Measurements from ENCODE around the gene KRTAP19-6. TPM values are rescaled to one million over a fixed set of nuclear protein-coding genes. Genes with fewer than 3 reads are reported as not detected.

KRTAP19-6 gene
- total RNA-seq, 6 experiments from 2014 or later = not detected

- 60% methylated on average over 2 of the region's 2 CpGs for WGBS (ENCODE audit: insufficient coverage, low coverage, low lambda C conversion rate, missing lambda C conversion rate)
- TF ChIP-seq CTCF (IDR thresholded peaks at IDR 0.05) (no peak), POLR2A (IDR thresholded peaks at IDR 0.05) (no peak)
- no peaks in the 10 kb centered on the region for H3K4me1 ChIP-seq
- H3K4me3 ChIP-seq = no peak within 1 kb of the TSS
- no peaks in the 10 kb centered on the region for H3K36me3 ChIP-seq
- intact Hi-C loops (cut with DNase I) = no loop called here
- H3K9me3 ChIP-seq = no peaks in the 10 kb centered on the region
- ATAC-seq (no peak), DNase-seq (no peak)
- H3K27me3 ChIP-seq = no peaks in the 10 kb centered on the region
- no peak within 1 kb of the TSS for H3K27ac ChIP-seq
Observed at GRCh38 chr21:30561264-30561895, 19.7 kb upstream of the KRTAP19-6 start, which contains the start of gene KRTAP19-7. KRTAP19-7 (minus strand) TSS chr21:30561314; CDS start chr21:30561289, 25 bp downstream.

GRCh38 chr21:30555095-30555494, 13.4 kb upstream of the KRTAP19-6 start:
- Histone ChIP-seq H3K9me3 (no peaks in the 10 kb centered on the region), H3K4me3 (no peak overlapping the region), H3K27me3 (no peaks in the 10 kb centered on the region), H3K4me1 (no peaks in the 10 kb centered on the region), H3K27ac (no peak overlapping the region), H3K36me3 (no peaks in the 10 kb centered on the region)
- ATAC-seq (no peak), DNase-seq (no peak)
- 29% methylated on average over 2 of the region's 2 CpGs for WGBS (ENCODE audit: insufficient coverage, low coverage, low lambda C conversion rate, missing lambda C conversion rate)
- intact Hi-C loops (cut with DNase I) = no loop called here
- no peak for TF ChIP-seq CTCF (IDR thresholded peaks at IDR 0.05)
- no peak for TF ChIP-seq POLR2A (IDR thresholded peaks at IDR 0.05)

- no peak for DNase-seq
Observed at GRCh38 chr21:30552782-30553181, 11.1 kb upstream of the KRTAP19-6 start.

GRCh38 chr21:30518876-30519275, 22.8 kb downstream of the KRTAP19-6 start:
- 69% methylated on average over 1 of the region's 1 CpG for WGBS (ENCODE audit: insufficient coverage, low coverage, low lambda C conversion rate, missing lambda C conversion rate)
- Histone ChIP-seq H3K36me3 (no peaks in the 10 kb centered on the region), H3K4me3 (no peak overlapping the region), H3K4me1 (no peaks in the 10 kb centered on the region), H3K27ac (no peak overlapping the region), H3K27me3 (no peaks in the 10 kb centered on the region), H3K9me3 (no peaks in the 10 kb centered on the region)
- TF ChIP-seq CTCF (IDR thresholded peaks at IDR 0.05) (no peak), POLR2A (IDR thresholded peaks at IDR 0.05) (no peak)
- intact Hi-C loops (cut with DNase I) = no loop called here
- DNase-seq (no peak), ATAC-seq (no peak)

More at GRCh38 chr21:30552782-30553181, 11.1 kb upstream of the KRTAP19-6 start:
- no peak for ATAC-seq
- no peak overlapping the region for H3K4me3 ChIP-seq
- TF ChIP-seq POLR2A (IDR thresholded peaks at IDR 0.05) = no peak
- TF ChIP-seq CTCF (IDR thresholded peaks at IDR 0.05) = no peak
- H3K9me3 ChIP-seq = no peaks in the 10 kb centered on the region
- no peaks in the 10 kb centered on the region for H3K27me3 ChIP-seq
- H3K4me1 ChIP-seq = no peaks in the 10 kb centered on the region
- no peaks in the 10 kb centered on the region for H3K36me3 ChIP-seq
- intact Hi-C loops (cut with DNase I) = no loop called here
- WGBS (ENCODE audit: insufficient coverage, low coverage, low lambda C conversion rate, missing lambda C conversion rate) = 50% methylated on average over 1 of the region's 1 CpG
- no peak overlapping the region for H3K27ac ChIP-seq

Data from right lobe of liver (tissue), 6 donors.